Measurements from ENCODE around the gene ARMH4.

DNA sequence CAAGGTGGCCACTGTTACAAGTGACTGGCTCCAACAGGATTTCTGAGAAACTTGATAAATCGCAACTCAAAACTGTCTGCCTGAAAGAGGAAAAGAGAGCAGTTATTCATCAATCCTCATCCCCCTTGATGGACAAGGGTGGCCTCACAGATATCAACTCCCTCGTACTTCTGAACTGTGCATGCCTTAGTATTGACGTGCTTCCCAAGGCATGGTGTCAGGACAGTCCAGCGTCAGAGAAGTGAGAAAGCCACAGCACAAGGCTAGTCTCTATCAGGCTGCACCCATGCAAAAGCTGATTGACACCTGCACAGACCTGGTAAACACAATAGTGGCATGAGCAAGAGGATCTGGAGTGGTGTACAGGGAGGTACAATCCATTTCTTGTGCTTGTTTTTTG is 160.7 kb downstream of the ARMH4 start:
- TF ChIP-seq, protein P1, sequence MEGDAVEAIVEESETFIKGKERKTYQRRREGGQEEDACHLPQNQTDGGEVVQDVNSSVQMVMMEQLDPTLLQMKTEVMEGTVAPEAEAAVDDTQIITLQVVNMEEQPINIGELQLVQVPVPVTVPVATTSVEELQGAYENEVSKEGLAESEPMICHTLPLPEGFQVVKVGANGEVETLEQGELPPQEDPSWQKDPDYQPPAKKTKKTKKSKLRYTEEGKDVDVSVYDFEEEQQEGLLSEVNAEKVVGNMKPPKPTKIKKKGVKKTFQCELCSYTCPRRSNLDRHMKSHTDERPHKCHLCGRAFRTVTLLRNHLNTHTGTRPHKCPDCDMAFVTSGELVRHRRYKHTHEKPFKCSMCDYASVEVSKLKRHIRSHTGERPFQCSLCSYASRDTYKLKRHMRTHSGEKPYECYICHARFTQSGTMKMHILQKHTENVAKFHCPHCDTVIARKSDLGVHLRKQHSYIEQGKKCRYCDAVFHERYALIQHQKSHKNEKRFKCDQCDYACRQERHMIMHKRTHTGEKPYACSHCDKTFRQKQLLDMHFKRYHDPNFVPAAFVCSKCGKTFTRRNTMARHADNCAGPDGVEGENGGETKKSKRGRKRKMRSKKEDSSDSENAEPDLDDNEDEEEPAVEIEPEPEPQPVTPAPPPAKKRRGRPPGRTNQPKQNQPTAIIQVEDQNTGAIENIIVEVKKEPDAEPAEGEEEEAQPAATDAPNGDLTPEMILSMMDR (IDR thresholded peaks at IDR 0.05): no peak
- TF ChIP-seq POLR2A (IDR thresholded peaks at IDR 0.05): no peak
